Caco-2 (cell line): ENCODE results near the gene GPR39. TPM values are rescaled to one million over a fixed set of nuclear protein-coding genes. Genes with fewer than 3 reads are reported as not detected.

Experiments used
- BruUV-seq: library from RNA; stranded (reverse); fragments of 400-500 nt; replicated peaks from 2 replicates; lab custom pipeline; 2021; lab: Mats Ljungman, UMichigan
- CTCF ChIA-PET: fragments of 300-600 bp; sonication (Branson Sonifier 250); formaldehyde crosslinking; loops from one replicate; lab custom pipeline; 2022; ENCODE audit warnings: antibody characterized with exemption; lab: Charles Lee
- POLR2A ChIA-PET: fragments of 300-600 bp; sonication (Branson Sonifier 250); formaldehyde crosslinking; loops from one replicate; lab custom pipeline; 2022; ENCODE audit warnings: antibody characterized with exemption; lab: Charles Lee
- DNase-seq, 2 experiments: peaks; one replicate each; pipeline versions ENCODE4 v3.0.0 to v3.0.0-alpha.2; 2020 to 2022
- H3K27me3 ChIP-seq: replicated peaks from 2 replicates; pipeline ENCODE4 v1.6.0; 2011; ENCODE audit warnings: low read length; ENCODE audit not compliant: control insufficient read depth, insufficient read depth
- H3K36me3 ChIP-seq: 2 replicates; pipeline ENCODE4 v1.5.1; 2011; ENCODE audit warnings: low read length; ENCODE audit not compliant: control insufficient read depth, insufficient read depth
- H3K4me1 ChIP-seq: fragments of 250-450 bp; sonication (Bioruptor Pico); 2 replicates; pipeline ENCODE4 v1.5.1; 2020; ENCODE audit warnings: mild to moderate bottlenecking
- H3K4me3 ChIP-seq: 2 replicates; pipeline ENCODE4 v1.5.1; 2011; ENCODE audit warnings: low read depth, mild to moderate bottlenecking, control low read depth, low read length
- H3K9me3 ChIP-seq: fragments of 250-450 bp; sonication (Bioruptor Pico); 2 replicates; pipeline ENCODE4 v1.5.1; 2020; ENCODE audit warnings: mild to moderate bottlenecking, moderate library complexity
- H3K27ac Mint-ChIP-seq: one replicate; pipeline ENCODE4 v1.8.0; 2022; ENCODE audit warnings: mixed read lengths; ENCODE audit not compliant: unreplicated experiment
- H3K27me3 Mint-ChIP-seq: one replicate; pipeline ENCODE4 v1.8.0; 2022; ENCODE audit warnings: mixed read lengths; ENCODE audit not compliant: insufficient read depth, unreplicated experiment
- H3K36me3 Mint-ChIP-seq: one replicate; pipeline ENCODE4 v1.8.0; 2022; ENCODE audit warnings: mild to moderate bottlenecking, mixed read lengths; ENCODE audit not compliant: insufficient read depth, unreplicated experiment
- H3K4me1 Mint-ChIP-seq: one replicate; pipeline ENCODE4 v1.8.0; 2022; ENCODE audit warnings: low read depth, mixed read lengths; ENCODE audit not compliant: unreplicated experiment
- H3K4me3 Mint-ChIP-seq: one replicate; pipeline ENCODE4 v1.8.0; 2022; ENCODE audit warnings: mild to moderate bottlenecking, moderate library complexity, mixed read lengths; ENCODE audit not compliant: unreplicated experiment
- H3K9me3 Mint-ChIP-seq: one replicate; pipeline ENCODE4 v1.8.0; 2022; ENCODE audit warnings: mixed read lengths; ENCODE audit not compliant: unreplicated experiment
- CTCF ChIP-seq, 2 experiments: fragments of 200-600 bp in 1 of 2; IDR thresholded peaks; 1 replicate in 1 of 2; 2 replicates in 1 of 2; pipeline versions ENCODE4 v1.5.1 to v1.8.0; 2011 to 2022; ENCODE audit warnings: antibody characterized with exemption in 1 of 2, control low read depth in 1 of 2, inconsistent platforms in 1 of 2, low read depth in 1 of 2, low read length in 1 of 2, mild to moderate bottlenecking in 1 of 2, moderate library complexity in 1 of 2; ENCODE audit not compliant: insufficient read depth in 1 of 2, severe bottlenecking in 1 of 2, unreplicated experiment in 1 of 2
- intact Hi-C: fragments of 100-400 bp; cut with micrococcal nuclease; formaldehyde crosslinking; loops from one replicate; pipeline ENCODE4 v1.10.0; 2022; ENCODE audit not compliant: unreplicated experiment
- total RNA-seq: library from RNA; stranded (reverse); gene quantifications from 2 replicates; pipeline ENCODE4 v1.2.3, GENCODE V29; 2022

GPR39 gene
- total RNA-seq, 1 experiment from 2014 or later = 26.8 TPM

DNA sequence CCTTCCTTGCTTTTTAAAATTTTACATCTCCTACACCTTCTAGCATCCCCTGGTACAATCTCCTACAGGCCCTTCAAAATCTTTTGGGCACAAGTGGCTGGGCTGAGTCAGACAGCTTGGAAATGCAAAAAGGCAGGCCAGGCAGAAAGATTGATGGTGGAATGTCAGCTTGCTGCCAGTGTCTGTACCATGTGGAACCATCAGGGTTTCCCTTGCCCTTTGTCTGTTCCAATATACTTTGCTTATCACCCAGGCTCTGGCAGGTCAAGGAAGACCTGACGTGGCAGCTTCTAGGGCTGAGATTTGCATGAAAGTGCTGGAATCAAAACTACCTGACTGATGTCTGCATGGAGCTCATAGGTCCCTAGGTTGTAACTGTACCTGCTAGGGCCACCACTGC, 33.3 kb downstream of the GPR39 start:
- ChIA-PET CTCF (interaction anchor here (2.2 kb wide), 1 partner anchor 25 kb away, joined by 8 read pairs; no protein-coding TSS in a partner anchor), POLR2A (no interaction called here)
- intact Hi-C loops = loop anchor here (1.0 to 2.0 kb wide), 2 partner anchors 50 to 97 kb away; no protein-coding TSS in a partner anchor
- no peak overlapping the region for H3K4me3 Mint-ChIP-seq
- DNase-seq = no peak
- H3K4me3 ChIP-seq = no peak overlapping the region
- peaks cover 21% of the 10 kb centered on the region for H3K9me3 Mint-ChIP-seq
- no peaks in the 10 kb centered on the region for H3K36me3 Mint-ChIP-seq
- no peaks in the 10 kb centered on the region for H3K27me3 Mint-ChIP-seq
- H3K27me3 ChIP-seq = no peaks in the 10 kb centered on the region
- no TSS peak for BruUV-seq
- TF ChIP-seq CTCF (IDR thresholded peaks at IDR 0.05; ENCODE audit: insufficient read depth in 1 of 2, low read depth in 1 of 2, low read length in 1 of 2, severe bottlenecking in 1 of 2, unreplicated experiment in 1 of 2) = no peak
- H3K27ac Mint-ChIP-seq = no peak overlapping the region
- H3K4me1 ChIP-seq = peaks cover 27% of the 10 kb centered on the region
- peaks cover 26% of the 10 kb centered on the region for H3K4me1 Mint-ChIP-seq
- no peaks in the 10 kb centered on the region for H3K36me3 ChIP-seq
- no peaks in the 10 kb centered on the region for H3K9me3 ChIP-seq

- H3K4me3 ChIP-seq = no peak overlapping the region
- H3K36me3 Mint-ChIP-seq = peaks cover 15% of the 10 kb centered on the region
- H3K27me3 Mint-ChIP-seq = no peaks in the 10 kb centered on the region
- H3K4me1 ChIP-seq = no peaks in the 10 kb centered on the region
- no TSS peak for BruUV-seq
- H3K9me3 Mint-ChIP-seq = peaks cover 54% of the 10 kb centered on the region
- H3K4me3 Mint-ChIP-seq = no peak overlapping the region
- intact Hi-C loops = no loop called here
- H3K27ac Mint-ChIP-seq = no peak overlapping the region
- no peaks in the 10 kb centered on the region for H3K4me1 Mint-ChIP-seq
- no peak for DNase-seq
- TF ChIP-seq CTCF (IDR thresholded peaks at IDR 0.05; ENCODE audit: insufficient read depth in 1 of 2, low read depth in 1 of 2, low read length in 1 of 2, severe bottlenecking in 1 of 2, unreplicated experiment in 1 of 2) = no peak
- CTCF ChIA-PET = no interaction called here
- no peaks in the 10 kb centered on the region; the same call in 1 of the 2 replicates for H3K9me3 ChIP-seq
- H3K27me3 ChIP-seq = no peaks in the 10 kb centered on the region
- POLR2A ChIA-PET = no interaction called here
- H3K36me3 ChIP-seq = no peaks in the 10 kb centered on the region; the same call in none of the 2 replicates
Observed at GRCh38 chr2:132460781-132461180, 44.2 kb downstream of the GPR39 start.

- no peak overlapping the region for H3K4me3 Mint-ChIP-seq
- DNase-seq = no peak
- CTCF ChIA-PET = no interaction called here
- H3K36me3 ChIP-seq = no peaks in the 10 kb centered on the region; the same call in none of the 2 replicates
- peaks cover 19% of the 10 kb centered on the region for H3K36me3 Mint-ChIP-seq
- peaks cover 46% of the 10 kb centered on the region for H3K9me3 Mint-ChIP-seq
- no peak overlapping the region for H3K27ac Mint-ChIP-seq
- no peak overlapping the region for H3K4me3 ChIP-seq
- H3K27me3 ChIP-seq = no peaks in the 10 kb centered on the region
- H3K27me3 Mint-ChIP-seq = no peaks in the 10 kb centered on the region
- no peak for TF ChIP-seq CTCF (IDR thresholded peaks at IDR 0.05; ENCODE audit: insufficient read depth in 1 of 2, low read depth in 1 of 2, low read length in 1 of 2, severe bottlenecking in 1 of 2, unreplicated experiment in 1 of 2)
- no TSS peak for BruUV-seq
- POLR2A ChIA-PET = no interaction called here
- peaks cover 13% of the 10 kb centered on the region for H3K9me3 ChIP-seq
- intact Hi-C loops = no loop called here
- no peaks in the 10 kb centered on the region for H3K4me1 ChIP-seq
- no peaks in the 10 kb centered on the region for H3K4me1 Mint-ChIP-seq
Observed at GRCh38 chr2:132462236-132462635, 45.6 kb downstream of the GPR39 start.
